M059J (cell line): Measurements from ENCODE around the gene VHLL. TPM values are rescaled to one million over a fixed set of nuclear protein-coding genes. Genes with fewer than 3 reads are reported as not detected.

Experiments
- DNase-seq: peaks from one replicate; pipeline ENCODE4 v3.0.0-alpha.2; 2012; ENCODE audit warnings: low read depth
- total RNA-seq: library from RNA; depleted of rRNA; stranded (reverse); fragments of >200 nt; shearing (Covaris generic); gene quantifications from 2 replicates; pipeline ENCODE4 v1.2.3, GENCODE V29; 2014; rRNA removed

Gene VHLL
- total RNA-seq, 1 experiment from 2014 or later, result not detected

GRCh38 chr1:156257711-156258110 lies 41.4 kb downstream of the VHLL start:
- DNase-seq, result no peak

GRCh38 chr1:156253634-156254033 lies 45.5 kb downstream of the VHLL start:
- DNase-seq, result no peak

- no peak for DNase-seq
Observed at GRCh38 chr1:156251527-156251926, 47.6 kb downstream of the VHLL start.

- no peak for DNase-seq
Observed at GRCh38 chr1:156249593-156249992, 49.5 kb downstream of the VHLL start.

Other genes starting within 250 kb of the VHLL start
- 18.8 and 26.5 TPM in 2 replicates for gene UBQLN4, start 245.5 kb downstream of the VHLL start, total RNA-seq
- gene LAMTOR2, start 244.5 kb downstream of the VHLL start, total RNA-seq, result 41.7 and 60.2 TPM in 2 replicates
- not detected in 2 replicates for gene RAB25, start 238.1 kb downstream of the VHLL start, total RNA-seq
- 2.5 and 3.2 TPM in 2 replicates for gene MEX3A, start 216.8 kb downstream of the VHLL start, total RNA-seq
- 396 and 698 TPM in 2 replicates for gene LMNA, start 184.6 kb downstream of the VHLL start, total RNA-seq
- gene SEMA4A, start 145.7 kb downstream of the VHLL start, total RNA-seq, result 0.37 and 1.3 TPM in 2 replicates
- 18.5 and 25.8 TPM in 2 replicates for gene SLC25A44, start 105.2 kb downstream of the VHLL start, total RNA-seq
- gene PMF1, start 86.3 kb downstream of the VHLL start, total RNA-seq, result 96.1 and 109 TPM in 2 replicates
- not detected in 2 replicates for gene BGLAP, start 57.1 kb downstream of the VHLL start, total RNA-seq
- gene PAQR6, start 51.3 kb downstream of the VHLL start, total RNA-seq, result 0.37 and 1.0 TPM in 2 replicates
- gene SMG5, start 16.5 kb downstream of the VHLL start, total RNA-seq, result 66.7 and 97.0 TPM in 2 replicates
- gene TMEM79, start 15.0 kb downstream of the VHLL start, total RNA-seq, result 2.1 and 2.2 TPM in 2 replicates
- gene GLMP, start 3.6 kb downstream of the VHLL start, total RNA-seq, result 95.1 and 99.0 TPM in 2 replicates
- 406 and 432 TPM in 2 replicates for gene CCT3, start 39.0 kb upstream of the VHLL start, total RNA-seq
- gene TSACC, start 39.2 kb upstream of the VHLL start, total RNA-seq, result not detected in 2 replicates
- not detected in 2 replicates for gene RHBG, start 69.9 kb upstream of the VHLL start, total RNA-seq
- gene MEF2D, start 201.5 kb upstream of the VHLL start, total RNA-seq, result 10.6 and 26.3 TPM in 2 replicates